Suprapubic skin (tissue), 4 donors: Measurements from ENCODE around the gene KIAA0825. TPM values are rescaled to one million over a fixed set of nuclear protein-coding genes. Genes with fewer than 3 reads are reported as not detected.

Experiments
- DNase-seq, 2 donors: peaks; one replicate each; pipeline ENCODE4 v3.0.0-alpha.2; 2019; ENCODE audit warnings: low spot score in 2 of 2
- H3K27ac ChIP-seq: fragments of 200-600 bp; sonication (generic); one replicate; pipeline ENCODE4 v1.5.1; 2019
- H3K27me3 ChIP-seq: fragments of 200-600 bp; sonication (generic); one replicate; pipeline ENCODE4 v1.5.1; 2019
- H3K36me3 ChIP-seq: fragments of 200-600 bp; sonication (generic); one replicate; pipeline ENCODE4 v1.5.1; 2019
- H3K4me1 ChIP-seq: fragments of 200-600 bp; sonication (generic); one replicate; pipeline ENCODE4 v1.5.1; 2019
- H3K4me3 ChIP-seq: fragments of 200-600 bp; sonication (generic); one replicate; pipeline ENCODE4 v1.5.1; 2019; ENCODE audit warnings: mild to moderate bottlenecking
- H3K9me3 ChIP-seq: fragments of 200-600 bp; sonication (generic); one replicate; pipeline ENCODE4 v1.5.1; 2019
- EP300 ChIP-seq: sonication (generic); formaldehyde crosslinking; IDR thresholded peaks from one replicate; pipeline ENCODE4 v1.6.1; 2017; ENCODE audit warnings: antibody characterized with exemption
- POLR2A ChIP-seq, 2 donors: fragments of 450-650 bp; IDR thresholded peaks; one replicate each; pipeline ENCODE4 v1.6.1; 2017; ENCODE audit warnings: antibody characterized with exemption in 2 of 2, mild to moderate bottlenecking in 2 of 2, moderate library complexity in 2 of 2
- POLR2AphosphoS5 ChIP-seq, 3 donors: sonication (generic); formaldehyde crosslinking; IDR thresholded peaks; one replicate each; pipeline ENCODE4 v1.6.1; 2017; ENCODE audit warnings: antibody characterized with exemption in 3 of 3
- WGBS: methylation state at CpG from one replicate; pipeline ENCODE4 v1.1.5; 2018; 5-methylcytosine and 5-hydroxymethylcytosine counted together
- total RNA-seq, 4 donors: library from RNA; depleted of rRNA; stranded (reverse); fragments of >200 nt; gene quantifications; one replicate each; pipeline ENCODE4 v1.1.0, GENCODE V29; 2016
- TF ChIP-seq, protein P1 (sequence below), 2 donors: fragments of 200-600 bp in 1 of 2; fragments of 450-650 bp in 1 of 2; sonication (generic) in 1 of 2; IDR thresholded peaks; one replicate each; pipeline ENCODE4 v1.5.1; 2016 to 2019; ENCODE audit warnings: antibody characterized with exemption in 2 of 2, mild to moderate bottlenecking in 1 of 2, moderate library complexity in 1 of 2

Gene KIAA0825
- total RNA-seq, 4 donors from 2014 or later: 3.4 to 5.8 (median 4.5) TPM

DNA sequence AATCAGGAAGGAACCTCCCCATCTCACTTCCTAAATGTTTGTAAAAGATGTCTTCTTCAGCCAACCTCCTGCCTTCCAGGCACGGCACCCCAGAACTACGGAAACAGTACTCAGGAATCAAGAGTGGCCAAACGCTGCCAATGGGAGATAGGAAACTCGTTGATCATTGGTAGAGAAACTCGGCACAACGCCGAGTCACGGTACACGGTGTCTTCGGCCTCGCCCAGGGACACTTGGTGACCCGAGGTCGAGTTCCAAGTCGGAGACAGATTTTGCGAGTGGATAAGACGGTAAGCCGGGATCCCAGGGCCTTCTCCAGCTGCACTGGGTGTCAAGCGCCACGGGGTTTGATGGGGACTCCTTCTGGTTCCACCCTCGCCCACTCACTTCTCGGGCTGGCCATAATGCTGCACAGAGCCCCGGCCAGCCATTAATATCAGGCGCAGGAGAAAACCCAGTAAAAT is 343 bp downstream of the KIAA0825 start:
- Histone ChIP-seq H3K36me3 (no peaks in the 10 kb centered on the region), H3K4me3 (peak overlapping the region; percentile 64), H3K27me3 (no peaks in the 10 kb centered on the region), H3K27ac (peak overlapping the region; percentile 76), H3K4me1 (peaks cover 17% of the 10 kb centered on the region), H3K9me3 (no peaks in the 10 kb centered on the region)
- peak in 1 of 2 donors; percentile 80 for DNase-seq
- no peak for TF ChIP-seq POLR2AphosphoS5 (IDR thresholded peaks at IDR 0.05)
- WGBS: under 1% methylated on average over 14 of the region's 23 CpGs

DNA sequence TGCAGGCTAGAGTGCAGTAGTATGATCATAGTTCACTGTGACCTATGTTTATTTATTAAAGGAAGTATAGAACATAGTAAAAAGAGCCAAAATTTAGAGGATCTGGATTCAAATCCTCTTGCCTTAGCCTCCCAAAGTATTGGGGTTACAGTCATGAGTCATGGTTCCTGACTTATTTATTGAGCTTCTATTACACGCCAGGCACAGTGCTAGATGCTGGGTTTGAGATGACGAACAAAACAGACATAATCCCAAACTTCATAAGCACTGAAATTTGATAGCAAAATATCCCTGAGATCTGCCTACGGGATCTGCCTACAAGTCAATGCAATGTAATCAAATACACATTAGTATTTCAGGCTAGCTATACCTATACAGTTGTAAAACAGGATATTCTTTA is 2.5 kb downstream of the KIAA0825 start:
- 96% methylated on average over 3 of the region's 3 CpGs for WGBS
- no peak overlapping the region for H3K4me3 ChIP-seq
- no peak for DNase-seq
- no peaks in the 10 kb centered on the region for H3K36me3 ChIP-seq
- no peaks in the 10 kb centered on the region for H3K27me3 ChIP-seq
- no peaks in the 10 kb centered on the region for H3K9me3 ChIP-seq
- no peak for TF ChIP-seq POLR2A (IDR thresholded peaks at IDR 0.05)
- TF ChIP-seq POLR2AphosphoS5 (IDR thresholded peaks at IDR 0.05): no peak
- TF ChIP-seq, protein P1, sequence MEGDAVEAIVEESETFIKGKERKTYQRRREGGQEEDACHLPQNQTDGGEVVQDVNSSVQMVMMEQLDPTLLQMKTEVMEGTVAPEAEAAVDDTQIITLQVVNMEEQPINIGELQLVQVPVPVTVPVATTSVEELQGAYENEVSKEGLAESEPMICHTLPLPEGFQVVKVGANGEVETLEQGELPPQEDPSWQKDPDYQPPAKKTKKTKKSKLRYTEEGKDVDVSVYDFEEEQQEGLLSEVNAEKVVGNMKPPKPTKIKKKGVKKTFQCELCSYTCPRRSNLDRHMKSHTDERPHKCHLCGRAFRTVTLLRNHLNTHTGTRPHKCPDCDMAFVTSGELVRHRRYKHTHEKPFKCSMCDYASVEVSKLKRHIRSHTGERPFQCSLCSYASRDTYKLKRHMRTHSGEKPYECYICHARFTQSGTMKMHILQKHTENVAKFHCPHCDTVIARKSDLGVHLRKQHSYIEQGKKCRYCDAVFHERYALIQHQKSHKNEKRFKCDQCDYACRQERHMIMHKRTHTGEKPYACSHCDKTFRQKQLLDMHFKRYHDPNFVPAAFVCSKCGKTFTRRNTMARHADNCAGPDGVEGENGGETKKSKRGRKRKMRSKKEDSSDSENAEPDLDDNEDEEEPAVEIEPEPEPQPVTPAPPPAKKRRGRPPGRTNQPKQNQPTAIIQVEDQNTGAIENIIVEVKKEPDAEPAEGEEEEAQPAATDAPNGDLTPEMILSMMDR (IDR thresholded peaks at IDR 0.05): no peak
- TF ChIP-seq EP300: no peak
- peaks cover 17% of the 10 kb centered on the region for H3K4me1 ChIP-seq
- H3K27ac ChIP-seq: no peak overlapping the region

DNA sequence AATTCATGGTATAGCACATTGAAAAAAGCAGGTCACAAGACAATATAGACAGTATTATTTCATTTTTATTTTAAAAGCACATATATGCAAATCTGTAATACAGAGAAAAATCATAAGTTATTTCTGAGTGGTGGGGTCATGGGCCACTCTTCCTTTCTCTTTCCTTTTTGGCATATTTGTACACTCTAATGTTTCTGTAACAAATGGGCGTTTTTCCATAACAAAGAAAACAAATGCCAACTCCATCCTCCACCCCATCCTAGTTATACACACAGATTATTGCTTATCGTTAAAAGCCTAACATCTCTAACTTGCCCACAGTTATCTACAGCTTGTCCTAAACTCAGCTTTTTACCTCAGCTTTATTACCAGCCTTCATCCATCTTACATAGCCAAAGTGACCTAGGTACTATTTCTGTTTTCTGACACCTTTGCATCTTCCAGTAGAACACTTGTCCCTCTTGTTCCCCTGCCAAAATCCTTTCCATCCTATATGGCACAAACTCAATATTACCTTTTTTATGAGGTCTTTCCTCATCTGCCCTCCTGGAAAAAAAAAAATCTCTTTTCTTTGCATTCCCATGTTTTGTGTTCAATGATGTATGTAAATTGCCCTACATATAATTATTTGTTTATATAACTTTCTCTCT is 4.1 kb downstream of the KIAA0825 start:
- no peaks in the 10 kb centered on the region for H3K27me3 ChIP-seq
- 96% methylated on average over 2 of the region's 2 CpGs for WGBS
- H3K4me1 ChIP-seq: peaks cover 9% of the 10 kb centered on the region
- TF ChIP-seq EP300: no peak
- TF ChIP-seq, protein P1 (IDR thresholded peaks at IDR 0.05): no peak
- TF ChIP-seq POLR2AphosphoS5 (IDR thresholded peaks at IDR 0.05): no peak
- TF ChIP-seq POLR2A (IDR thresholded peaks at IDR 0.05): no peak
- no peaks in the 10 kb centered on the region for H3K36me3 ChIP-seq
- no peaks in the 10 kb centered on the region for H3K9me3 ChIP-seq
- no peak for DNase-seq
- no peak overlapping the region for H3K27ac ChIP-seq
- no peak overlapping the region for H3K4me3 ChIP-seq

DNA sequence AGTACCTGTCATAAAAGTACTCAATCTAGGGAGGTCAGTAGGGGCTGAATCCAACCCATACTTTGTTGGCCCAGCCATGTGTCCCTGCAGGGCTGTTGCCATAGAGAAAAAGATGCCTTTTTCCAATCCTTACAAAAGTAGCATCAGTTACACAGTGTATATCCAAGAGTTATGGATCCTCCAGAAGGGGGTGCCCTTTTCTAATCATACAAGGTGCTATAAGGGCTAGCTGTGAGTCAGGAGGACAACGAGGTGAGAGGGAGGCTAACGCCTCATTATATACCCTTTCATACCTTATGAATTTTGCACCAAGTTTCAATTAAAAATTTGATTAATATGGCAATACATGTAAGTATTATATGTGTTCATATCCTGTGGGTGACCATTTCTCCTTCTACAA is 4.8 kb downstream of the KIAA0825 start:
- no peak overlapping the region for H3K27ac ChIP-seq
- no peaks in the 10 kb centered on the region for H3K36me3 ChIP-seq
- H3K27me3 ChIP-seq: no peaks in the 10 kb centered on the region
- TF ChIP-seq, protein P1 (IDR thresholded peaks at IDR 0.05): no peak
- TF ChIP-seq POLR2A (IDR thresholded peaks at IDR 0.05) (no peak), EP300 (no peak), POLR2AphosphoS5 (IDR thresholded peaks at IDR 0.05) (no peak)
- 77% methylated on average over 2 of the region's 2 CpGs for WGBS
- no peaks in the 10 kb centered on the region for H3K9me3 ChIP-seq
- no peak overlapping the region for H3K4me3 ChIP-seq
- no peak for DNase-seq
- peaks cover 6% of the 10 kb centered on the region for H3K4me1 ChIP-seq

DNA sequence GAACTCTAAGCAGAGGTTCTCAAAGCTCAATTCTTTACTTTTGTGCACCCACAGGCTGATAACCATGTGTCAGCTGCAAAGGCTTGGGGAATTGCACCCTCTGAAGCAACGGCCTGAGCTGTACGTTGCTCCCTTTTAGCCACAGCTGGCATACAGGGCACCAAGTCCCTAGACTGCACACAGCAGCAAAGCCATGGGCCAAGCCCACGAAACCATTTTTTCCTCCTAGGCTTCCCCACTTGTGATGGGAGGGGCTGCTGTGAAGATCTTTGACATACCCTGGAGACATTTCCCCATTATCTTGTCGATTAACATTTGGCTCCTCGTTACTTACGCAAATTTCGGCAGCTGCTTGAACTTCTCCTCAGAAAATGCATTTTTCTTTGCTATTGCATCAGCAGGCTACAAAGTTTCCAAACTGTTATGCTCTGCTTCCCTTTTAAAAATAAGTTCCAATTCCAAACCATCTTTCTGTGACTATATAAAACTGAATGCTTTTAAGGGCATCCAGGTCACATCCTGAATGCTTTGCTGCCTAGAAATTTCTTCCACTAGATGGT is 23.0 kb downstream of the KIAA0825 start:
- Histone ChIP-seq H3K27ac (no peak overlapping the region), H3K4me3 (no peak overlapping the region), H3K4me1 (no peaks in the 10 kb centered on the region), H3K27me3 (no peaks in the 10 kb centered on the region), H3K36me3 (no peaks in the 10 kb centered on the region), H3K9me3 (no peaks in the 10 kb centered on the region)
- no peak for TF ChIP-seq EP300
- TF ChIP-seq POLR2AphosphoS5 (IDR thresholded peaks at IDR 0.05): no peak
- TF ChIP-seq POLR2A (IDR thresholded peaks at IDR 0.05): no peak
- TF ChIP-seq, protein P1 (IDR thresholded peaks at IDR 0.05): no peak
- WGBS: 93% methylated on average over 7 of the region's 7 CpGs
- DNase-seq: no peak
